HepG2 (cell line): Measurements from ENCODE around the gene CAPRIN1. TPM values are rescaled to one million over a fixed set of nuclear protein-coding genes. Genes with fewer than 3 reads are reported as not detected.

Experiments
- BCL6 ChIP-seq: IDR thresholded peaks from 2 replicates; pipeline ENCODE4 v1.6.1; 2016; ENCODE audit warnings: missing genetic modification reagents, missing compliant biosample characterization
- CBX5 ChIP-seq: sonication (generic); formaldehyde crosslinking; IDR thresholded peaks from 2 replicates; pipeline ENCODE4 v1.4.0; 2020; ENCODE audit warnings: missing genetic modification reagents, borderline replicate concordance
- KAT8 ChIP-seq: IDR thresholded peaks from 2 replicates; pipeline ENCODE4 v1.6.1; 2016; ENCODE audit warnings: missing genetic modification reagents, missing compliant biosample characterization
- KDM2A ChIP-seq: sonication (generic); formaldehyde crosslinking; IDR thresholded peaks from 2 replicates; pipeline ENCODE4 v1.4.0; 2020; ENCODE audit warnings: low read depth, missing genetic modification reagents, borderline replicate concordance
- KLF12 ChIP-seq: sonication (generic); formaldehyde crosslinking; IDR thresholded peaks from 2 replicates; pipeline ENCODE4 v1.4.0; 2020; ENCODE audit warnings: missing genetic modification reagents, borderline replicate concordance
- KLF9 ChIP-seq: IDR thresholded peaks from 2 replicates; pipeline ENCODE4 v1.6.1; 2016; ENCODE audit warnings: low read depth
- TRIM24 ChIP-seq: sonication (generic); formaldehyde crosslinking; IDR thresholded peaks from 2 replicates; pipeline ENCODE4 v1.8.0; 2022; ENCODE audit warnings: mild to moderate bottlenecking, missing genetic modification reagents
- ZNF296 ChIP-seq: sonication (generic); formaldehyde crosslinking; conservative IDR thresholded peaks from 2 replicates; pipeline ENCODE4 v1.5.0; 2020; ENCODE audit warnings: mild to moderate bottlenecking, missing genetic modification reagents
- ZNF484 ChIP-seq: sonication (generic); formaldehyde crosslinking; IDR thresholded peaks from 2 replicates; pipeline ENCODE4 v1.5.1; 2020; ENCODE audit warnings: mild to moderate bottlenecking, low read depth, missing genetic modification reagents, borderline replicate concordance
- ZNF543 ChIP-seq: sonication (generic); formaldehyde crosslinking; IDR thresholded peaks from 2 replicates; pipeline ENCODE4 v1.4.0; 2020; ENCODE audit warnings: mild to moderate bottlenecking, missing genetic modification reagents
- ZNF564 ChIP-seq: sonication (generic); formaldehyde crosslinking; IDR thresholded peaks from 2 replicates; pipeline ENCODE4 v1.8.1; 2023; ENCODE audit warnings: mild to moderate bottlenecking, missing genetic modification reagents
- polyA plus RNA-seq, 8 experiments: library from polyadenylated mRNA; depleted of rRNA in 3 of 8; stranded (reverse) in 7 of 8; unstranded in 1 of 8; fragments of >200 nt; fragmentation: Illumina TruSeq in 4 of 8; extraction: Trizol in 4 of 8; gene quantifications; 2 replicates each; pipeline versions ENCODE4 v1.2.1 to v1.2.3, GENCODE V29; 2011 to 2016; ENCODE audit warnings: low read depth in 4 of 8, missing spikeins in 1 of 8, mixed read lengths in 1 of 8; ENCODE audit not compliant: insufficient read depth in 1 of 8
- total RNA-seq, 5 experiments: library from RNA; depleted of rRNA; stranded (reverse); fragments of >200 nt; fragmentation: Illumina TruSeq; extraction: Trizol; gene quantifications; 2 replicates each; pipeline ENCODE4 v1.2.3, GENCODE V29; 2016; ENCODE audit warnings: low read depth in 1 of 5
- TF ChIP-seq, protein P1 (sequence below): sonication (generic); formaldehyde crosslinking; IDR thresholded peaks from 2 replicates; pipeline ENCODE4 v1.5.1; 2020; ENCODE audit warnings: mild to moderate bottlenecking, missing genetic modification reagents, moderate library complexity
- TF ChIP-seq, protein P2 (sequence below): sonication (generic); formaldehyde crosslinking; IDR thresholded peaks from 2 replicates; pipeline ENCODE4 v1.4.0; 2020; ENCODE audit warnings: missing genetic modification reagents, borderline replicate concordance
- TF ChIP-seq, protein P3 (sequence below): sonication (generic); formaldehyde crosslinking; IDR thresholded peaks from 2 replicates; pipeline ENCODE4 v1.4.0; 2020; ENCODE audit warnings: mild to moderate bottlenecking, low read depth, missing genetic modification reagents
- TF ChIP-seq, protein P4 (sequence below), 2 experiments: sonication (generic) in 1 of 2; formaldehyde crosslinking in 1 of 2; IDR thresholded peaks; 2 replicates each; pipeline versions ENCODE4 v1.4.0 to v1.6.1; 2018 to 2020; ENCODE audit warnings: missing genetic modification reagents in 2 of 2, borderline replicate concordance in 1 of 2, low read depth in 1 of 2, mild to moderate bottlenecking in 1 of 2, missing biosample characterization in 1 of 2
- TF ChIP-seq, protein P5 (sequence below): sonication (generic); formaldehyde crosslinking; IDR thresholded peaks from 2 replicates; pipeline ENCODE4 v1.4.0; 2020; ENCODE audit warnings: missing genetic modification reagents

The CAPRIN1 gene
- total and polyA plus RNA-seq, 2 of the 13 experiments (the other 11 are each of a cell fraction or from before 2014, with no cell fraction given) = 114 to 162 TPM

DNA sequence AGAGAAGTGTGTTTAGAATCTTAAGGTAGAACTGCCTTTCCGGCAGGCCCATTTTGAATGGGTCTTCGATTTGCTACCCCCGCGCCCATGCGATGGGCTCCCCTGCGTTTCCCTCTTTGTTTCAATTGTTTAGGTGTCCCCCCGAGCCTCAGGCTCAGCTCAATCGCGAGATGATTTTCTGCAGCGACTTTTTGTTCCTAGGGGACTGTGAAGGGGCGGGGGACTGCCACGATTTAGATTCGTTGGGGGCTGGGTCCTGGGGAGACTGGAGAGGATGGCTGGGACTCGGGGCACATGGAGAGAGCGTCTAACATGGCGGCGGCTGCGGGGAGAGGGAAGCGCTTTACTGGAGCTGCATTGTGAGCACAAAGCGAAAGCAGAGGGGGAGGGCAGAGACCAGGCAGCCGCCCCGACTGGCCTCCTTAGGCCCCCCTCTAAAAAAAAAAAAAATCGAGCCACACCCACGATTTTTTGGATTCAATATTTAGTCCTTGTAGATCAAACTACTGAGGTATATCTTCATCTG is 1.7 kb downstream of the CAPRIN1 start (continued):
- TF ChIP-seq, protein P1, sequence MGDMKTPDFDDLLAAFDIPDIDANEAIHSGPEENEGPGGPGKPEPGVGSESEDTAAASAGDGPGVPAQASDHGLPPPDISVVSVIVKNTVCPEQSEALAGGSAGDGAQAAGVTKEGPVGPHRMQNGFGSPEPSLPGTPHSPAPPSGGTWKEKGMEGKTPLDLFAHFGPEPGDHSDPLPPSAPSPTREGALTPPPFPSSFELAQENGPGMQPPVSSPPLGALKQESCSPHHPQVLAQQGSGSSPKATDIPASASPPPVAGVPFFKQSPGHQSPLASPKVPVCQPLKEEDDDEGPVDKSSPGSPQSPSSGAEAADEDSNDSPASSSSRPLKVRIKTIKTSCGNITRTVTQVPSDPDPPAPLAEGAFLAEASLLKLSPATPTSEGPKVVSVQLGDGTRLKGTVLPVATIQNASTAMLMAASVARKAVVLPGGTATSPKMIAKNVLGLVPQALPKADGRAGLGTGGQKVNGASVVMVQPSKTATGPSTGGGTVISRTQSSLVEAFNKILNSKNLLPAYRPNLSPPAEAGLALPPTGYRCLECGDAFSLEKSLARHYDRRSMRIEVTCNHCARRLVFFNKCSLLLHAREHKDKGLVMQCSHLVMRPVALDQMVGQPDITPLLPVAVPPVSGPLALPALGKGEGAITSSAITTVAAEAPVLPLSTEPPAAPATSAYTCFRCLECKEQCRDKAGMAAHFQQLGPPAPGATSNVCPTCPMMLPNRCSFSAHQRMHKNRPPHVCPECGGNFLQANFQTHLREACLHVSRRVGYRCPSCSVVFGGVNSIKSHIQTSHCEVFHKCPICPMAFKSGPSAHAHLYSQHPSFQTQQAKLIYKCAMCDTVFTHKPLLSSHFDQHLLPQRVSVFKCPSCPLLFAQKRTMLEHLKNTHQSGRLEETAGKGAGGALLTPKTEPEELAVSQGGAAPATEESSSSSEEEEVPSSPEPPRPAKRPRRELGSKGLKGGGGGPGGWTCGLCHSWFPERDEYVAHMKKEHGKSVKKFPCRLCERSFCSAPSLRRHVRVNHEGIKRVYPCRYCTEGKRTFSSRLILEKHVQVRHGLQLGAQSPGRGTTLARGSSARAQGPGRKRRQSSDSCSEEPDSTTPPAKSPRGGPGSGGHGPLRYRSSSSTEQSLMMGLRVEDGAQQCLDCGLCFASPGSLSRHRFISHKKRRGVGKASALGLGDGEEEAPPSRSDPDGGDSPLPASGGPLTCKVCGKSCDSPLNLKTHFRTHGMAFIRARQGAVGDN (CRISPR knock-in tag) = peak; percentile 60; the same call in 1 of the 2 replicates
- no peak for TF ChIP-seq ZNF564 (CRISPR knock-in tag)
- no peak for TF ChIP-seq CBX5 (CRISPR knock-in tag)
- TF ChIP-seq ZNF484 = no peak
- no peak for TF ChIP-seq KLF12 (CRISPR knock-in tag)
- no peak for TF ChIP-seq ZNF296 (CRISPR knock-in tag)
- TF ChIP-seq BCL6 (CRISPR knock-in tag) = 0 out of 2 replicates have a peak, but pooled peaks have one; percentile 3
- TF ChIP-seq, protein P2, sequence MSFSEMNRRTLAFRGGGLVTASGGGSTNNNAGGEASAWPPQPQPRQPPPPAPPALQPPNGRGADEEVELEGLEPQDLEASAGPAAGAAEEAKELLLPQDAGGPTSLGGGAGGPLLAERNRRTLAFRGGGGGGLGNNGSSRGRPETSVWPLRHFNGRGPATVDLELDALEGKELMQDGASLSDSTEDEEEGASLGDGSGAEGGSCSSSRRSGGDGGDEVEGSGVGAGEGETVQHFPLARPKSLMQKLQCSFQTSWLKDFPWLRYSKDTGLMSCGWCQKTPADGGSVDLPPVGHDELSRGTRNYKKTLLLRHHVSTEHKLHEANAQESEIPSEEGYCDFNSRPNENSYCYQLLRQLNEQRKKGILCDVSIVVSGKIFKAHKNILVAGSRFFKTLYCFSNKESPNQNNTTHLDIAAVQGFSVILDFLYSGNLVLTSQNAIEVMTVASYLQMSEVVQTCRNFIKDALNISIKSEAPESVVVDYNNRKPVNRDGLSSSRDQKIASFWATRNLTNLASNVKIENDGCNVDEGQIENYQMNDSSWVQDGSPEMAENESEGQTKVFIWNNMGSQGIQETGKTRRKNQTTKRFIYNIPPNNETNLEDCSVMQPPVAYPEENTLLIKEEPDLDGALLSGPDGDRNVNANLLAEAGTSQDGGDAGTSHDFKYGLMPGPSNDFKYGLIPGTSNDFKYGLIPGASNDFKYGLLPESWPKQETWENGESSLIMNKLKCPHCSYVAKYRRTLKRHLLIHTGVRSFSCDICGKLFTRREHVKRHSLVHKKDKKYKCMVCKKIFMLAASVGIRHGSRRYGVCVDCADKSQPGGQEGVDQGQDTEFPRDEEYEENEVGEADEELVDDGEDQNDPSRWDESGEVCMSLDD (CRISPR knock-in tag) = no peak
- 0 out of 2 replicates have a peak, but pooled peaks have one; percentile 40 for TF ChIP-seq ZNF543 (CRISPR knock-in tag)
- TF ChIP-seq KDM2A = 0 out of 2 replicates have a peak, but pooled peaks have one; percentile 28
- no peak for TF ChIP-seq TRIM24 (CRISPR knock-in tag)
- TF ChIP-seq KAT8 (CRISPR knock-in tag) = peak; percentile 54; the same call in 1 of the 2 replicates
- TF ChIP-seq, protein P3, sequence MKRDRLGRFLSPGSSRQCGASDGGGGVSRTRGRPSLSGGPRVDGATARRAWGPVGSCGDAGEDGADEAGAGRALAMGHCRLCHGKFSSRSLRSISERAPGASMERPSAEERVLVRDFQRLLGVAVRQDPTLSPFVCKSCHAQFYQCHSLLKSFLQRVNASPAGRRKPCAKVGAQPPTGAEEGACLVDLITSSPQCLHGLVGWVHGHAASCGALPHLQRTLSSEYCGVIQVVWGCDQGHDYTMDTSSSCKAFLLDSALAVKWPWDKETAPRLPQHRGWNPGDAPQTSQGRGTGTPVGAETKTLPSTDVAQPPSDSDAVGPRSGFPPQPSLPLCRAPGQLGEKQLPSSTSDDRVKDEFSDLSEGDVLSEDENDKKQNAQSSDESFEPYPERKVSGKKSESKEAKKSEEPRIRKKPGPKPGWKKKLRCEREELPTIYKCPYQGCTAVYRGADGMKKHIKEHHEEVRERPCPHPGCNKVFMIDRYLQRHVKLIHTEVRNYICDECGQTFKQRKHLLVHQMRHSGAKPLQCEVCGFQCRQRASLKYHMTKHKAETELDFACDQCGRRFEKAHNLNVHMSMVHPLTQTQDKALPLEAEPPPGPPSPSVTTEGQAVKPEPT (CRISPR knock-in tag) = no peak
- TF ChIP-seq, protein P4, sequence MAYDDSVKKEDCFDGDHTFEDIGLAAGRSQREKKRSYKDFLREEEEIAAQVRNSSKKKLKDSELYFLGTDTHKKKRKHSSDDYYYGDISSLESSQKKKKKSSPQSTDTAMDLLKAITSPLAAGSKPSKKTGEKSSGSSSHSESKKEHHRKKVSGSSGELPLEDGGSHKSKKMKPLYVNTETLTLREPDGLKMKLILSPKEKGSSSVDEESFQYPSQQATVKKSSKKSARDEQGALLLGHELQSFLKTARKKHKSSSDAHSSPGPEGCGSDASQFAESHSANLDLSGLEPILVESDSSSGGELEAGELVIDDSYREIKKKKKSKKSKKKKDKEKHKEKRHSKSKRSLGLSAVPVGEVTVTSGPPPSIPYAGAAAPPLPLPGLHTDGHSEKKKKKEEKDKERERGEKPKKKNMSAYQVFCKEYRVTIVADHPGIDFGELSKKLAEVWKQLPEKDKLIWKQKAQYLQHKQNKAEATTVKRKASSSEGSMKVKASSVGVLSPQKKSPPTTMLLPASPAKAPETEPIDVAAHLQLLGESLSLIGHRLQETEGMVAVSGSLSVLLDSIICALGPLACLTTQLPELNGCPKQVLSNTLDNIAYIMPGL (CRISPR knock-in tag; IDR thresholded peaks at IDR 0.05; ENCODE audit: borderline replicate concordance in 1 of 2, low read depth in 1 of 2) = peak in 1 of 2 experiments; percentile 48; a peak in 1 of 4 replicates
- 0 out of 2 replicates have a peak, but pooled peaks have one; percentile 4 for TF ChIP-seq KLF9 (CRISPR knock-in tag)
- TF ChIP-seq, protein P5, sequence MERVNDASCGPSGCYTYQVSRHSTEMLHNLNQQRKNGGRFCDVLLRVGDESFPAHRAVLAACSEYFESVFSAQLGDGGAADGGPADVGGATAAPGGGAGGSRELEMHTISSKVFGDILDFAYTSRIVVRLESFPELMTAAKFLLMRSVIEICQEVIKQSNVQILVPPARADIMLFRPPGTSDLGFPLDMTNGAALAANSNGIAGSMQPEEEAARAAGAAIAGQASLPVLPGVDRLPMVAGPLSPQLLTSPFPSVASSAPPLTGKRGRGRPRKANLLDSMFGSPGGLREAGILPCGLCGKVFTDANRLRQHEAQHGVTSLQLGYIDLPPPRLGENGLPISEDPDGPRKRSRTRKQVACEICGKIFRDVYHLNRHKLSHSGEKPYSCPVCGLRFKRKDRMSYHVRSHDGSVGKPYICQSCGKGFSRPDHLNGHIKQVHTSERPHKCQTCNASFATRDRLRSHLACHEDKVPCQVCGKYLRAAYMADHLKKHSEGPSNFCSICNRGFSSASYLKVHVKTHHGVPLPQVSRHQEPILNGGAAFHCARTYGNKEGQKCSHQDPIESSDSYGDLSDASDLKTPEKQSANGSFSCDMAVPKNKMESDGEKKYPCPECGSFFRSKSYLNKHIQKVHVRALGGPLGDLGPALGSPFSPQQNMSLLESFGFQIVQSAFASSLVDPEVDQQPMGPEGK = peak; percentile 69
